Parietal lobe (tissue), 2 donors: ENCODE measurements around the gene SIAH1. TPM values are rescaled to one million over a fixed set of nuclear protein-coding genes. Genes with fewer than 3 reads are reported as not detected.

ENCODE experiments used
- small RNA-seq: library from RNA; depleted of rRNA; stranded (forward); fragments of <200 nt; gene quantifications from one replicate; pipeline ENCODE3, GENCODE V24; 2014; ENCODE audit warnings: low replicate concordance
- total RNA-seq: library from RNA; depleted of rRNA; stranded (reverse); fragments of >200 nt; gene quantifications from one replicate; pipeline ENCODE4 v1.2.3, GENCODE V29; 2014

SIAH1 gene, protein sequence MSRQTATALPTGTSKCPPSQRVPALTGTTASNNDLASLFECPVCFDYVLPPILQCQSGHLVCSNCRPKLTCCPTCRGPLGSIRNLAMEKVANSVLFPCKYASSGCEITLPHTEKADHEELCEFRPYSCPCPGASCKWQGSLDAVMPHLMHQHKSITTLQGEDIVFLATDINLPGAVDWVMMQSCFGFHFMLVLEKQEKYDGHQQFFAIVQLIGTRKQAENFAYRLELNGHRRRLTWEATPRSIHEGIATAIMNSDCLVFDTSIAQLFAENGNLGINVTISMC
- 133 TPM for total RNA-seq

DNA sequence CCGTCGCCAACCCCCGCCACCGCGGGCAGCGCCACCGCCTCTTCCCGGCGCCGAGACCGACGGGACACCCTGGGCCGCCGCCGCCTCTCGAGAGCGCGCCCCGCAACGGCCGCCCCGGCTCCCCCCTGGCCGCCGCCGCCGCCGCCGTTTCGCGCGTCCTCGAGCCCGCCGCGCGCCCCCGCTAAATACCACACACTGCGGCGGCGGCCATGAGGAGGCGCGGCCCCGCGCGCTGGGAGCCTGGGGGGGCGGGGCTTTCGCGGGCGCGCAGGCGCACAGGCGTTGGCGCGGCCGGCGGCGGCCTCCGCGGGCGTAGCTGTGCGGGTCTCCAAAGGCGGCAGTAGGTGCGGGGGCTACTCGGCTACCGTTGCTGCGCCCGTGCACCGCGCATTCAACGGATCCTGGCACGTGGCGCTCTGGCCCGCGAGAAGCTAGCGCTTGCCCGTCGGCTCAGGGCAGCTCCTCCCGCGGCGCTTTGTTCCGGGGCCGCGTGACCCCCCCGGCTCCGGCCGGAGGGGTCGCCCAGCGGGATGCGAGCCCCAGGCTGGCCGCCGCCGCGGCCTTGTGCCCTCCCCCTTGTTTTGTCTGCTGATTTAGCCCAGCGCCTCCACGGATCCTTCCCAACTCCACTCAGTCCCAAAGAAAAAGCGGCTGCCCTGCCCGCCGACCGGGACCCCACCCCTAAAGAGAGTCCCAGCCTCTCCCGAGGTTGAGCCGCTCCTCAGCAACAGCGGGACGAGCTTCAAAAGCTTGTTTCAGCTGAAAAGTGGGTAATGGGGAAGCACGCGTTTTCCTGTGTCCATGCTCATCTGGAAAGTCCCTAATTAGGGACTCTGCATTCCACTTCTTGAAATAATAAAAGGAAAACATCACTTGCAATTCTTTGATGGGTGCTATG, at the start of gene SIAH1:
Gene SIAH1, minus strand, starts transcription at position 161 of the 898 bp plus-strand sequence. CDS start 22,985 bp downstream, outside the sequence.

Small RNA genes within 50 kb of the gene (small RNA-seq; reads per million reads assigned to genes)
- not detected for gene RF00017

Other genes starting within 250 kb of the SIAH1 start
- gene ABCC12, start 229.4 kb downstream of the SIAH1 start, total RNA-seq, result 1.3 TPM
- gene LONP2, start 141.1 kb downstream of the SIAH1 start, total RNA-seq, result 80.8 TPM
- 0.31 TPM for gene ABCC11, start 137.9 kb downstream of the SIAH1 start, total RNA-seq
- 36.0 TPM for gene N4BP1, start 224.8 kb upstream of the SIAH1 start, total RNA-seq